HepG2 (cell line): ENCODE data around the gene PCDHGA6. TPM values are rescaled to one million over a fixed set of nuclear protein-coding genes. Genes with fewer than 3 reads are reported as not detected.

Source experiments
- ATAC-seq: fragments of 200-7000 bp; cut with Tn5 transposase; 3 replicates; pipeline ENCODE4 v1.9.1; 2020; ENCODE audit warnings: mild to moderate bottlenecking, moderate library complexity
- BruUV-seq: library from RNA; stranded (reverse); fragments of 400-500 nt; replicated peaks from 2 replicates; lab custom pipeline; 2021; lab: Mats Ljungman, UMichigan
- CTCF ChIA-PET: fragments of 300-600 bp; formaldehyde crosslinking; extraction: SDS; loops from one replicate; lab custom pipeline; 2021; ENCODE audit warnings: low total read pairs, inconsistent platforms, low intra/inter-chr PET ratio; lab: Yijun Ruan, JAX
- POLR2A ChIA-PET: fragments of 350-600 bp; sonication (Branson Sonifier 250); formaldehyde crosslinking; loops from one replicate; lab custom pipeline; 2020; ENCODE audit warnings: antibody characterized with exemption, inconsistent platforms; lab: Yijun Ruan, JAX
- DNase-seq: peaks from one replicate; pipeline ENCODE4 v3.0.0-alpha.2; 2015; ENCODE audit warnings: low spot score
- FAIRE-seq: peaks from 3 replicates; lab custom pipeline; 2011; peaks lifted over from hg19 to GRCh38; lab: Jason Lieb, UNC
- H2AFZ ChIP-seq: one replicate; pipeline ENCODE4 v1.6.1; 2011; ENCODE audit warnings: low read length, inconsistent platforms
- H3K27ac ChIP-seq: fragments of 300-600 bp; 3 replicates; pipeline ENCODE4 v1.8.0; 2011; ENCODE audit warnings: mixed run types, mild to moderate bottlenecking, mixed read lengths, low read length, inconsistent platforms; ENCODE audit not compliant: insufficient read depth; ENCODE audit errors: extremely low read length
- H3K27me3 ChIP-seq, 2 experiments: fragments of 200-600 bp in 1 of 2; 2 replicates in 1 of 2; 3 replicates in 1 of 2; pipeline versions ENCODE4 v1.6.0 to v1.8.0; 2011; ENCODE audit warnings: low read length in 2 of 2, mild to moderate bottlenecking in 2 of 2, moderate library complexity in 2 of 2, inconsistent platforms in 1 of 2; ENCODE audit not compliant: insufficient read depth in 2 of 2, control insufficient read depth in 1 of 2
- H3K36me3 ChIP-seq, 2 experiments: fragments of 200-600 bp in 1 of 2; replicated peaks in 1 of 2; 2 replicates in 1 of 2; 3 replicates in 1 of 2; pipeline versions ENCODE4 v1.5.1 to v1.8.0; 2011; ENCODE audit warnings: low read length in 2 of 2, inconsistent platforms in 1 of 2; ENCODE audit not compliant: insufficient read depth in 2 of 2, control insufficient read depth in 1 of 2
- H3K4me1 ChIP-seq: 2 replicates; pipeline ENCODE4 v1.5.1; 2012; ENCODE audit warnings: low read length, inconsistent platforms; ENCODE audit not compliant: insufficient read depth
- H3K4me2 ChIP-seq: 2 replicates; pipeline ENCODE4 v1.6.0; 2011; ENCODE audit warnings: low read depth, low read length, inconsistent platforms
- H3K4me3 ChIP-seq, 3 experiments: fragments of 200-600 bp in 1 of 3; sonication (generic), shearing (Covaris generic) in 1 of 3; replicated peaks in 1 of 3; 2 replicates each; pipeline ENCODE4 v1.5.1; 2011 to 2016; ENCODE audit warnings: low read length in 3 of 3, inconsistent platforms in 2 of 3, low read depth in 2 of 3, mild to moderate bottlenecking in 2 of 3, control low read depth in 1 of 3, mixed read lengths in 1 of 3; ENCODE audit not compliant: insufficient read depth in 1 of 3
- H3K79me2 ChIP-seq: one replicate; pipeline ENCODE4 v1.6.1; 2011; ENCODE audit warnings: low read length, inconsistent platforms; ENCODE audit not compliant: insufficient read depth
- H3K9ac ChIP-seq: 2 replicates; pipeline ENCODE4 v1.6.0; 2011; ENCODE audit warnings: mild to moderate bottlenecking, low read depth, low read length, inconsistent platforms; ENCODE audit not compliant: insufficient read depth
- H3K9me3 ChIP-seq: 2 replicates; pipeline ENCODE4 v1.5.1; 2012; ENCODE audit warnings: mild to moderate bottlenecking, low read length
- H4K20me1 ChIP-seq: 2 replicates; pipeline ENCODE4 v1.6.0; 2011; ENCODE audit warnings: inconsistent platforms, mild to moderate bottlenecking, low read length, moderate library complexity; ENCODE audit not compliant: insufficient read depth
- CEBPG ChIP-seq: IDR thresholded peaks from 2 replicates; pipeline ENCODE4 v1.6.1; 2016
- GATA4 ChIP-seq: sonication (generic); IDR thresholded peaks from 2 replicates; pipeline ENCODE4 v1.6.1; 2016; ENCODE audit warnings: antibody characterized with exemption, low read depth, borderline replicate concordance
- KDM2A ChIP-seq: sonication (generic); formaldehyde crosslinking; IDR thresholded peaks from 2 replicates; pipeline ENCODE4 v1.4.0; 2020; ENCODE audit warnings: low read depth, missing genetic modification reagents, borderline replicate concordance
- NFYB ChIP-seq: sonication (generic); formaldehyde crosslinking; IDR thresholded peaks from 2 replicates; pipeline ENCODE4 v1.4.0; 2020; ENCODE audit warnings: missing genetic modification reagents
- TFAP4 ChIP-seq: sonication (generic); IDR thresholded peaks from 2 replicates; pipeline ENCODE4 v1.6.1; 2016; ENCODE audit warnings: low read depth, borderline replicate concordance
- ZBTB38 ChIP-seq: sonication (generic); formaldehyde crosslinking; IDR thresholded peaks from 2 replicates; pipeline ENCODE4 v1.5.1; 2020; ENCODE audit warnings: mild to moderate bottlenecking, missing genetic modification reagents
- ZNF407 ChIP-seq: sonication (generic); formaldehyde crosslinking; IDR thresholded peaks from one replicate; pipeline ENCODE4 v1.5.1; 2020; ENCODE audit warnings: mild to moderate bottlenecking, missing genetic modification reagents; ENCODE audit errors: not compliant biosample characterization
- ZNF687 ChIP-seq: sonication (generic); formaldehyde crosslinking; IDR thresholded peaks from 2 replicates; pipeline ENCODE4 v1.5.1; 2020; ENCODE audit warnings: mild to moderate bottlenecking, missing genetic modification reagents, moderate library complexity
- WGBS: methylation state at CpG from one replicate; pipeline ENCODE4 v1.1.6; 2017; ENCODE audit warnings: low lambda C conversion rate; 5-methylcytosine and 5-hydroxymethylcytosine counted together
- in situ Hi-C: cut with HindIII; loops from 2 replicates; pipeline ENCODE4 v1.10.0; 2017; ENCODE audit warnings: low pct_unique_long_range_greater_than_20kb; ENCODE audit not compliant: extremely low pct_ligation_motif_present
- intact Hi-C: fragments of 100-400 bp; cut with micrococcal nuclease; formaldehyde crosslinking; loops from one replicate; pipeline ENCODE4 v1.10.0; 2022; ENCODE audit not compliant: unreplicated experiment
- polyA plus RNA-seq, 8 experiments: library from polyadenylated mRNA; depleted of rRNA in 3 of 8; stranded (reverse) in 7 of 8; unstranded in 1 of 8; fragments of >200 nt; fragmentation: Illumina TruSeq in 4 of 8; extraction: Trizol in 4 of 8; gene quantifications; 2 replicates each; pipeline versions ENCODE4 v1.2.1 to v1.2.3, GENCODE V29; 2011 to 2016; ENCODE audit warnings: low read depth in 4 of 8, missing spikeins in 1 of 8, mixed read lengths in 1 of 8; ENCODE audit not compliant: insufficient read depth in 1 of 8
- total RNA-seq, 5 experiments: library from RNA; depleted of rRNA; stranded (reverse); fragments of >200 nt; fragmentation: Illumina TruSeq; extraction: Trizol; gene quantifications; 2 replicates each; pipeline ENCODE4 v1.2.3, GENCODE V29; 2016; ENCODE audit warnings: low read depth in 1 of 5

The PCDHGA6 gene
- total and polyA plus RNA-seq, 2 of the 13 experiments (the other 11 are each of a cell fraction or from before 2014, with no cell fraction given): 0.33 to 0.51 TPM

- TF ChIP-seq ZNF687: peak; percentile 3; the same call in 1 of the 2 replicates
- TF ChIP-seq KDM2A (CRISPR knock-in tag): peak; percentile 31; the same call in 1 of the 2 replicates
- TF ChIP-seq, all 625 proteins: peak for 7; not testable (repeated sequence) for 618
Measured at GRCh38 chr5:141387557-141388311, 14.0 kb downstream of the PCDHGA6 start, which contains the start of gene PCDHGB4 (continued).

- Histone ChIP-seq H3K79me2 (no peaks in the 10 kb centered on the region), H3K27me3 (no peaks in the 10 kb centered on the region), H3K9me3 (peaks cover 27% of the 10 kb centered on the region), H4K20me1 (no peaks in the 10 kb centered on the region), H3K4me2 (peak overlapping the region; percentile 51; the same call in 1 of the 2 replicates), H3K4me1 (peaks cover 5% of the 10 kb centered on the region; the same call in 1 of the 2 replicates), H3K36me3 (no peaks in the 10 kb centered on the region), H3K4me3 (no peak overlapping the region), H3K9ac (no peak overlapping the region), H2AFZ (no peak overlapping the region), H3K27ac (no peak overlapping the region)
- no peak for FAIRE-seq
- ChIA-PET CTCF (no interaction called here), POLR2A (no interaction called here)
- intact Hi-C loops (no loop called here), in situ Hi-C loops (no loop called here)
- 65% methylated on average over 10 of the region's 10 CpGs for WGBS
- DNase-seq: no peak
- no TSS peak for BruUV-seq
- no peak for ATAC-seq
- TF ChIP-seq GATA4: no peak
- TF ChIP-seq ZBTB38: no peak
- TF ChIP-seq ZNF407 (CRISPR knock-in tag): no peak
- no peak for TF ChIP-seq NFYB
- TF ChIP-seq TFAP4: no peak
- peak; percentile 50; the same call in 1 of the 2 replicates for TF ChIP-seq CEBPG (CRISPR knock-in tag)
Measured at GRCh38 chr5:141388661-141389060, 15.0 kb downstream of the PCDHGA6 start.
